A549 (cell line): Measurements from ENCODE around the gene KIAA2012. TPM values are rescaled to one million over a fixed set of nuclear protein-coding genes. Genes with fewer than 3 reads are reported as not detected.

Experiments used
- ATAC-seq, 2 experiments: fragments of 200-7000 bp in 1 of 2; fragments of >200 bp in 1 of 2; cut with Nextera tagmentation in 1 of 2; cut with Tn5 transposase in 1 of 2; 3 replicates each; pipeline versions ENCODE4 v1.8.0 to v1.9.1; 2018 to 2020; ENCODE audit warnings: mild to moderate bottlenecking in 1 of 2, moderate library complexity in 1 of 2
- CTCF ChIA-PET: fragments of 300-600 bp; sonication (Branson Sonifier 250); formaldehyde crosslinking; extraction: SDS; loops from one replicate; lab custom pipeline; 2021; ENCODE audit warnings: antibody characterized with exemption, inconsistent platforms; lab: Yijun Ruan, JAX
- POLR2A ChIA-PET: fragments of 350-600 bp; formaldehyde crosslinking; extraction: SDS; loops from one replicate; lab custom pipeline; 2021; ENCODE audit warnings: antibody characterized with exemption, inconsistent platforms; lab: Yijun Ruan, JAX
- DNase-seq, 2 experiments: peaks; one replicate each; pipeline versions ENCODE4 v3.0.0 to v3.0.0-alpha.2; 2011 to 2016; ENCODE audit warnings: low read depth in 1 of 2, low spot score in 1 of 2
- FAIRE-seq: peaks from 2 replicates; lab custom pipeline; 2011; peaks lifted over from hg19 to GRCh38; lab: Jason Lieb, UNC
- H3K27ac ChIP-seq, 2 experiments: fragments of >200 bp; sonication (Bioruptor Twin); formaldehyde crosslinking; 3 replicates each; pipeline ENCODE4 v1.5.1; 2016 to 2017
- H3K4me1 ChIP-seq: fragments of >200 bp; sonication (Bioruptor Twin); formaldehyde crosslinking; 3 replicates; pipeline ENCODE4 v1.6.1; 2016
- H3K4me2 ChIP-seq: fragments of >200 bp; sonication (Bioruptor Twin); formaldehyde crosslinking; 3 replicates; pipeline ENCODE4 v1.6.1; 2016
- H3K4me3 ChIP-seq: fragments of >200 bp; sonication (Bioruptor Twin); formaldehyde crosslinking; 3 replicates; pipeline ENCODE4 v1.5.1; 2016
- H3K9me3 ChIP-seq: fragments of >200 bp; sonication (Bioruptor Twin); formaldehyde crosslinking; 3 replicates; pipeline ENCODE4 v1.6.1; 2016
- ATOH8 ChIP-seq: fragments of 250-450 bp; sonication (Bioruptor Pico); IDR thresholded peaks from 2 replicates; pipeline ENCODE4 v1.5.0; 2020; ENCODE audit warnings: low read depth, mild to moderate bottlenecking, moderate library complexity
- BHLHE40 ChIP-seq: IDR thresholded peaks from 2 replicates; pipeline ENCODE4 v1.6.1; 2012; ENCODE audit warnings: low read depth, low read length, inconsistent platforms
- CEBPB ChIP-seq, 2 experiments: fragments of >200 bp in 1 of 2; sonication (Bioruptor Twin) in 1 of 2; formaldehyde crosslinking in 1 of 2; IDR thresholded peaks; 2 replicates each; pipeline ENCODE4 v1.6.1; 2012 to 2016
- CHD4 ChIP-seq: fragments of 200-600 bp; sonication (generic); IDR thresholded peaks from 2 replicates; pipeline ENCODE4 v1.6.1; 2016; ENCODE audit warnings: antibody characterized with exemption, mild to moderate bottlenecking, borderline replicate concordance
- CTCF ChIP-seq: fragments of >200 bp; sonication (Bioruptor Twin); formaldehyde crosslinking; IDR thresholded peaks from 3 replicates; pipeline ENCODE4 v1.5.1; 2016
- E2F6 ChIP-seq: IDR thresholded peaks from 2 replicates; pipeline ENCODE4 v1.6.1; 2012; ENCODE audit warnings: low read depth, borderline replicate concordance
- EHF ChIP-seq: fragments of 250-450 bp; sonication (Bioruptor Pico); IDR thresholded peaks from 2 replicates; pipeline ENCODE4 v1.5.0; 2020; ENCODE audit warnings: mild to moderate bottlenecking
- ELK1 ChIP-seq: fragments of 150-350 bp; IDR thresholded peaks from 2 replicates; pipeline ENCODE4 v1.6.1; 2014; ENCODE audit warnings: low read depth, mild to moderate bottlenecking, low read length
- EP300 ChIP-seq, 2 experiments: fragments of >200 bp; sonication (Bioruptor Twin); formaldehyde crosslinking; IDR thresholded peaks; 2 replicates in 1 of 2; 3 replicates in 1 of 2; pipeline ENCODE4 v1.6.1; 2016 to 2017
- FOXS1 ChIP-seq: fragments of 250-450 bp; sonication (Bioruptor Pico); IDR thresholded peaks from 2 replicates; pipeline ENCODE4 v1.5.0; 2020; ENCODE audit warnings: mild to moderate bottlenecking, moderate library complexity
- GATA3 ChIP-seq: IDR thresholded peaks from 2 replicates; pipeline ENCODE4 v1.6.1; 2012; ENCODE audit warnings: borderline replicate concordance
- HEYL ChIP-seq: fragments of 250-450 bp; sonication (Bioruptor Pico); IDR thresholded peaks from 2 replicates; pipeline ENCODE4 v1.8.0; 2021; ENCODE audit warnings: mild to moderate bottlenecking, moderate library complexity
- HOXB5 ChIP-seq: fragments of 250-450 bp; sonication (Bioruptor Pico); IDR thresholded peaks from 2 replicates; pipeline ENCODE4 v1.5.0; 2020; ENCODE audit warnings: mild to moderate bottlenecking, moderate library complexity
- KDM1A ChIP-seq: fragments of 200-600 bp; sonication (generic); IDR thresholded peaks from 2 replicates; pipeline ENCODE4 v1.6.1; 2016; ENCODE audit warnings: low read depth, mild to moderate bottlenecking
- NPAS2 ChIP-seq: fragments of 250-450 bp; sonication (Bioruptor Pico); IDR thresholded peaks from 2 replicates; pipeline ENCODE4 v1.8.0; 2022; ENCODE audit warnings: mild to moderate bottlenecking, moderate library complexity, borderline replicate concordance
- NR3C1 ChIP-seq: fragments of >200 bp; sonication (Bioruptor Twin); formaldehyde crosslinking; IDR thresholded peaks from 3 replicates; pipeline ENCODE4 v1.6.1; 2017
- PBX3 ChIP-seq: IDR thresholded peaks from 2 replicates; pipeline ENCODE4 v1.6.1; 2012
- POLR2A ChIP-seq: IDR thresholded peaks from 2 replicates; pipeline ENCODE4 v1.6.1; 2012; ENCODE audit warnings: mild to moderate bottlenecking, low read length
- RARB ChIP-seq: fragments of 250-450 bp; sonication (Bioruptor Pico); IDR thresholded peaks from 2 replicates; pipeline ENCODE4 v1.8.0; 2021; ENCODE audit warnings: mild to moderate bottlenecking, moderate library complexity
- RNF2 ChIP-seq: fragments of 200-600 bp; sonication (generic); IDR thresholded peaks from 2 replicates; pipeline ENCODE4 v1.6.1; 2016; ENCODE audit warnings: low read depth, mild to moderate bottlenecking, antibody characterized with exemption, moderate library complexity, borderline replicate concordance
- TP53 ChIP-seq: fragments of 250-450 bp; sonication (Bioruptor Pico); IDR thresholded peaks from 2 replicates; pipeline ENCODE4 v1.5.0; 2021; ENCODE audit warnings: mild to moderate bottlenecking, moderate library complexity
- USF2 ChIP-seq: fragments of 450-650 bp; IDR thresholded peaks from 2 replicates; pipeline ENCODE4 v1.6.1; 2014; ENCODE audit warnings: antibody characterized with exemption
- ZC3H11A ChIP-seq: fragments of 450-650 bp; IDR thresholded peaks from 2 replicates; pipeline ENCODE4 v1.6.1; 2014; ENCODE audit warnings: antibody characterized with exemption, mild to moderate bottlenecking
- ZFP36 ChIP-seq: fragments of 450-650 bp; IDR thresholded peaks from 2 replicates; pipeline ENCODE4 v1.6.1; 2014; ENCODE audit warnings: borderline replicate concordance; ENCODE audit not compliant: partially characterized antibody
- ZNF302 ChIP-seq: fragments of 250-450 bp; sonication (Bioruptor Pico); IDR thresholded peaks from 2 replicates; pipeline ENCODE4 v1.9.0; 2021; ENCODE audit warnings: inconsistent platforms, mild to moderate bottlenecking, moderate library complexity
- WGBS: methylation state at CpG from one replicate; pipeline ENCODE4 v1.1.6; 2017; ENCODE audit errors: missing lambda C conversion rate; 5-methylcytosine and 5-hydroxymethylcytosine counted together
- polyA plus RNA-seq, 4 experiments: library from polyadenylated mRNA; depleted of rRNA in 3 of 4; stranded (reverse); fragments of >200 nt; fragmentation: RNase III in 1 of 4; extraction: RNeasy Plus Mini Kit Qiagen cat#74134 plus additional on column Dnase treatment in 1 of 4; gene quantifications; 2 replicates in 3 of 4; 3 replicates in 1 of 4; pipeline ENCODE4 v1.2.3, GENCODE V29; 2011 to 2017

Gene KIAA2012
- polyA plus RNA-seq, 2 of the 4 experiments (the other 2 are of a cell fraction), result 0.01 to 0.04 TPM

- H3K4me1 ChIP-seq, result no peaks in the 10 kb centered on the region
- no peak overlapping the region for H3K27ac ChIP-seq
- ChIA-PET CTCF (interaction anchor here (2.4 kb wide), 1 partner anchor 152 kb away, joined by 5 read pairs; no protein-coding TSS in a partner anchor), POLR2A (no interaction called here)
- H3K4me3 ChIP-seq, result no peak overlapping the region
- DNase-seq (no peak), ATAC-seq (no peak), FAIRE-seq (no peak)
- no peak overlapping the region for H3K4me2 ChIP-seq
- WGBS, result 71% methylated on average over 5 of the region's 5 CpGs
- TF ChIP-seq HEYL (no peak), NR3C1 (no peak), EP300 (IDR thresholded peaks at IDR 0.05) (no peak), KDM1A (no peak), GATA3 (no peak), RARB (CRISPR knock-in tag) (no peak), PBX3 (no peak), CEBPB (IDR thresholded peaks at IDR 0.05) (no peak), CHD4 (no peak), FOXS1 (CRISPR knock-in tag) (no peak), POLR2A (no peak), TP53 (CRISPR knock-in tag) (no peak), EHF (CRISPR knock-in tag) (no peak), RNF2 (no peak), HOXB5 (CRISPR knock-in tag) (no peak), ATOH8 (no peak)
- no peaks in the 10 kb centered on the region for H3K9me3 ChIP-seq
Observed at GRCh38 chr2:202025816-202026215, 47.2 kb upstream of the KIAA2012 start.

- no peaks in the 10 kb centered on the region for H3K9me3 ChIP-seq
- H3K4me3 ChIP-seq, result no peak overlapping the region
- DNase-seq, result no peak
- POLR2A ChIA-PET, result no interaction called here
- 61% methylated on average over 5 of the region's 5 CpGs for WGBS
- ATAC-seq, result no peak
- TF ChIP-seq USF2, result no peak
- FAIRE-seq, result no peak
- no peak overlapping the region for H3K27ac ChIP-seq
- no peaks in the 10 kb centered on the region for H3K4me1 ChIP-seq
- no peak overlapping the region for H3K4me2 ChIP-seq
- CTCF ChIA-PET, result interaction anchor here (2.4 kb wide), 1 partner anchor 152 kb away, joined by 5 read pairs; no protein-coding TSS in a partner anchor
Observed at GRCh38 chr2:202026507-202026906, 46.5 kb upstream of the KIAA2012 start.

- H3K4me1 ChIP-seq, result peaks cover 12% of the 10 kb centered on the region; the same call in 2 of the 3 replicates
- H3K4me2 ChIP-seq, result no peak overlapping the region
- H3K9me3 ChIP-seq, result no peaks in the 10 kb centered on the region
- POLR2A ChIA-PET, result no interaction called here
- FAIRE-seq (no peak), DNase-seq (no peak), ATAC-seq (no peak)
- CTCF ChIA-PET, result interaction anchor here (0.7 to 1.7 kb wide), 2 partner anchors 61 to 236 kb away, joined by 5 read pairs; no protein-coding TSS in a partner anchor
- no peak overlapping the region for H3K27ac ChIP-seq
- H3K4me3 ChIP-seq, result no peak overlapping the region
- whole genome bisulfite sequencing, result 92% methylated on average over 4 of the region's 4 CpGs
- TF ChIP-seq CHD4 (no peak), NR3C1 (no peak), NPAS2 (CRISPR knock-in tag) (no peak), CTCF (no peak), ZC3H11A (no peak), HEYL (no peak), E2F6 (no peak), ELK1 (no peak), ZFP36 (no peak), BHLHE40 (no peak), ZNF302 (no peak), TP53 (CRISPR knock-in tag) (no peak), ATOH8 (no peak)
Observed at GRCh38 chr2:202030691-202031090, 42.4 kb upstream of the KIAA2012 start.
